Prostate gland (tissue), 2 donors: ENCODE results near the gene DMP1. TPM values are rescaled to one million over a fixed set of nuclear protein-coding genes. Genes with fewer than 3 reads are reported as not detected.

ENCODE experiments used
- DNase-seq: peaks from one replicate; pipeline ENCODE4 v3.0.0-alpha.2; 2019; ENCODE audit warnings: low spot score
- H3K27ac ChIP-seq, 2 donors: fragments of 200-600 bp; sonication (generic); 2 replicates each; pipeline ENCODE4 v1.5.1; 2017 to 2019
- H3K27me3 ChIP-seq: fragments of 200-600 bp; sonication (generic); replicated peaks from 2 replicates; pipeline ENCODE4 v1.5.1; 2019; ENCODE audit not compliant: insufficient read depth
- H3K36me3 ChIP-seq, 2 donors: fragments of 200-600 bp; sonication (generic); 1 replicate in 1 of 2; 2 replicates in 1 of 2; pipeline versions ENCODE4 v1.5.1 to v1.8.1; 2017 to 2019
- H3K4me1 ChIP-seq: fragments of 200-600 bp; sonication (generic); replicated peaks from 2 replicates; pipeline ENCODE4 v1.5.1; 2019
- H3K4me3 ChIP-seq, 2 donors: fragments of 200-600 bp; sonication (generic); 2 replicates each; pipeline ENCODE4 v1.5.1; 2017 to 2019
- H3K9me3 ChIP-seq: fragments of 200-600 bp; sonication (generic); 2 replicates; pipeline ENCODE4 v1.5.1; 2017
- POLR2A ChIP-seq: fragments of 450-650 bp; IDR thresholded peaks from one replicate; pipeline ENCODE4 v1.6.1; 2016; ENCODE audit warnings: antibody characterized with exemption, mild to moderate bottlenecking
- POLR2AphosphoS5 ChIP-seq: sonication (generic); formaldehyde crosslinking; IDR thresholded peaks from one replicate; pipeline ENCODE4 v1.6.1; 2017; ENCODE audit warnings: antibody characterized with exemption
- WGBS: methylation state at CpG from one replicate; pipeline ENCODE4 v1.1.5; 2018; 5-methylcytosine and 5-hydroxymethylcytosine counted together
- intact Hi-C: fragments of 100-400 bp; cut with DNase I; formaldehyde crosslinking; loops from one replicate; pipeline ENCODE4 v1.14.2; 2022
- total RNA-seq, 2 donors: library from RNA; depleted of rRNA; stranded (reverse); fragments of >200 nt; gene quantifications; one replicate each; pipeline ENCODE4 v1.1.0, GENCODE V29; 2016
- TF ChIP-seq, protein P1 (sequence below), 4 experiments: fragments of 200-600 bp in 2 of 4; fragments of 450-650 bp in 2 of 4; sonication (generic) in 2 of 4; IDR thresholded peaks; 1 replicate in 3 of 4; 2 replicates in 1 of 4; pipeline ENCODE4 v1.5.1; 2016 to 2019; ENCODE audit warnings: antibody characterized with exemption in 4 of 4, mild to moderate bottlenecking in 2 of 4, moderate library complexity in 2 of 4

DMP1 gene
- total RNA-seq, 2 donors from 2014 or later = not detected

DNA sequence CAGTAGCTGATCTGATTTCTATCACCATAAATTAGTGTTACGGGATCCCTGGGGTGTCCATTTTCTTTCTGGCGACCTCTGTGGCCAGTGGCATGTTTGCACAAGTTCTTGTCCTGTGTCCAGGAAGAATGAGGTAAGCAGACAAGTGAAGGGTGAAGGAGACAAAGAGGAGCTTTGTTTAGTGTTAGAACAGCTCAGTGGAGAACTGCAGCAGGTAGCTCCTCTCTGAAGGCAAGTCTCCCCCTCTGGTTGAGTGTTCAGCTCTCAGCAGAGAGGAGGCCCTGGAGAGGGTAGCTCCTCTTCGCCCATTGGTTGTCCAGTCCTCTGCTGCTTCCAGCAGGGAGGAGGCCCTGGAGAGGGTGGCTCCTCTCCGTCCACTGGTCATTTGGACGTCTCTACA is 47.2 kb downstream of the DMP1 start:
- DNase-seq = no peak
- intact Hi-C loops = no loop called here
- no peak overlapping the region for H3K27ac ChIP-seq
- no peaks in the 10 kb centered on the region for H3K4me1 ChIP-seq
- H3K4me3 ChIP-seq = no peak overlapping the region
- WGBS = 74% methylated on average over 5 of the region's 5 CpGs
- no peak for TF ChIP-seq POLR2A
- no peaks in the 10 kb centered on the region for H3K27me3 ChIP-seq
- no peaks in the 10 kb centered on the region for H3K9me3 ChIP-seq
- no peaks in the 10 kb centered on the region for H3K36me3 ChIP-seq

DNA sequence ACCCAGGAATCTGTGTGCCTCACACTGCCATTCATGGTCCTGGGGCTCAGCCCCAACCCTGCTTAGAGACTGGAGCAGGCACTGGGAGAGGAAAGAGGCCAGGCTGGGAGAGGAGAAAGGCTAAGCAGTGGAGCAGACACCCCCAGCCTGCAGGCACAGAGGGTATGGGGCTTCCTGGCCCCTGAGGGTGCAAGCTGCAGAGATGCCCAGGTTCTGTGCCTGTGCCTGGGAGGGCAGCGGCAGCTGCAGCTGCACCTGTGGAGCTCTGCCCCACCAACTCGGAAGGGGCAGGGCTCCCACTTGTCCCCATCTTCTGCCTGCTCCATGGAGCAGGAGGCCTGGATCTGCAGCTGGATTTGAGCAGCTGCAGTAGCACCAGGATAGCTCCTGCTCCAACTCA is 47.9 kb downstream of the DMP1 start:
- Histone ChIP-seq H3K27ac (no peak overlapping the region), H3K4me3 (no peak overlapping the region), H3K27me3 (no peaks in the 10 kb centered on the region), H3K9me3 (no peaks in the 10 kb centered on the region), H3K4me1 (no peaks in the 10 kb centered on the region), H3K36me3 (no peaks in the 10 kb centered on the region)
- no peak for TF ChIP-seq POLR2A
- no peak for TF ChIP-seq POLR2AphosphoS5
- TF ChIP-seq, protein P1, sequence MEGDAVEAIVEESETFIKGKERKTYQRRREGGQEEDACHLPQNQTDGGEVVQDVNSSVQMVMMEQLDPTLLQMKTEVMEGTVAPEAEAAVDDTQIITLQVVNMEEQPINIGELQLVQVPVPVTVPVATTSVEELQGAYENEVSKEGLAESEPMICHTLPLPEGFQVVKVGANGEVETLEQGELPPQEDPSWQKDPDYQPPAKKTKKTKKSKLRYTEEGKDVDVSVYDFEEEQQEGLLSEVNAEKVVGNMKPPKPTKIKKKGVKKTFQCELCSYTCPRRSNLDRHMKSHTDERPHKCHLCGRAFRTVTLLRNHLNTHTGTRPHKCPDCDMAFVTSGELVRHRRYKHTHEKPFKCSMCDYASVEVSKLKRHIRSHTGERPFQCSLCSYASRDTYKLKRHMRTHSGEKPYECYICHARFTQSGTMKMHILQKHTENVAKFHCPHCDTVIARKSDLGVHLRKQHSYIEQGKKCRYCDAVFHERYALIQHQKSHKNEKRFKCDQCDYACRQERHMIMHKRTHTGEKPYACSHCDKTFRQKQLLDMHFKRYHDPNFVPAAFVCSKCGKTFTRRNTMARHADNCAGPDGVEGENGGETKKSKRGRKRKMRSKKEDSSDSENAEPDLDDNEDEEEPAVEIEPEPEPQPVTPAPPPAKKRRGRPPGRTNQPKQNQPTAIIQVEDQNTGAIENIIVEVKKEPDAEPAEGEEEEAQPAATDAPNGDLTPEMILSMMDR (IDR thresholded peaks at IDR 0.05) = no peak
- DNase-seq = no peak
- intact Hi-C loops = no loop called here
- 100% methylated on average over 1 of the region's 2 CpGs for WGBS

DNA sequence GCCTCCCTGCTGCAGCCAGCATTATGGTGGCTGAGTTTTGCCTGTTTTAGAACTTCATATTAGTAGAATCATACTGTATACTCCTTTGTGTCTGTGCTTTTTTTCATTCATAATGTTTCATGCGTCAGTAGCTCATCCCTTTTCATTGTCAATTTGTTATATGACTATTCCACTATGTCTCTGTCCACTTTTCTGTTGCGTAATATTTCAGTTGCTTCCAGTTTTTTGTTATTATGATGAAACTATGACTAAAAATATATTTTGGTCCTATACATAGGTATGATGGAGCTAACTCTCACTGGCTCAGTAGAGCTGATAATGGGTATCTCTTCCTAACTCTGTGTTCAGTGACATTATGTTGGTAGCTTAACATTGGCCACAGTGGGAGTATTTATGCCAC is 48.3 kb downstream of the DMP1 start:
- Histone ChIP-seq H3K27me3 (no peaks in the 10 kb centered on the region), H3K9me3 (no peaks in the 10 kb centered on the region), H3K4me1 (no peaks in the 10 kb centered on the region), H3K27ac (no peak overlapping the region), H3K4me3 (no peak overlapping the region), H3K36me3 (no peaks in the 10 kb centered on the region)
- TF ChIP-seq POLR2A (no peak), POLR2AphosphoS5 (no peak)
- TF ChIP-seq, protein P1 (IDR thresholded peaks at IDR 0.05) = no peak
- no peak for DNase-seq
- 98% methylated on average over 2 of the region's 2 CpGs for WGBS
- intact Hi-C loops = no loop called here

DNA sequence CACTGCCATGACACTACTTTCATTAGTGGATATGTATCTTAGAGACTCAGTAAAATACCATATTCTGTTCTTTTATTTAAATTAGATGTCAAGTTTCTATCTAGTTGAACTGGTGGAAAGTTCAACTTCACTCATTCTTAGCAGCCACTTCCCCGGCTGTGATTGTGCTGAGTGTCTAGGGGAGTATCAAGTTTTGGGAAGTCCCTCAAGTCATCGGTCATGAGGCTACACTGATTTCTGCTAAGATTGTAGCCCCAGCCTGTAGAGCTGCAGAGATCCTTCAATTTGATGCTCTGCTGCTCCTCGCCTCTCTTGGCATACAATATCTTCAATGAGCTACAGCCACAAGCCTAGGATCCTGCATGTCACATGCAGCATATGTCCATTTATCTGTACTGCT is 53.9 kb downstream of the DMP1 start:
- intact Hi-C loops = no loop called here
- WGBS = 91% methylated on average over 3 of the region's 3 CpGs
- no peak for DNase-seq
- Histone ChIP-seq H3K27ac (no peak overlapping the region), H3K9me3 (no peaks in the 10 kb centered on the region), H3K4me1 (no peaks in the 10 kb centered on the region), H3K4me3 (no peak overlapping the region), H3K27me3 (no peaks in the 10 kb centered on the region), H3K36me3 (no peaks in the 10 kb centered on the region)
- no peak for TF ChIP-seq POLR2A
- TF ChIP-seq POLR2AphosphoS5 = no peak
- TF ChIP-seq, protein P1 (IDR thresholded peaks at IDR 0.05) = no peak

DNA sequence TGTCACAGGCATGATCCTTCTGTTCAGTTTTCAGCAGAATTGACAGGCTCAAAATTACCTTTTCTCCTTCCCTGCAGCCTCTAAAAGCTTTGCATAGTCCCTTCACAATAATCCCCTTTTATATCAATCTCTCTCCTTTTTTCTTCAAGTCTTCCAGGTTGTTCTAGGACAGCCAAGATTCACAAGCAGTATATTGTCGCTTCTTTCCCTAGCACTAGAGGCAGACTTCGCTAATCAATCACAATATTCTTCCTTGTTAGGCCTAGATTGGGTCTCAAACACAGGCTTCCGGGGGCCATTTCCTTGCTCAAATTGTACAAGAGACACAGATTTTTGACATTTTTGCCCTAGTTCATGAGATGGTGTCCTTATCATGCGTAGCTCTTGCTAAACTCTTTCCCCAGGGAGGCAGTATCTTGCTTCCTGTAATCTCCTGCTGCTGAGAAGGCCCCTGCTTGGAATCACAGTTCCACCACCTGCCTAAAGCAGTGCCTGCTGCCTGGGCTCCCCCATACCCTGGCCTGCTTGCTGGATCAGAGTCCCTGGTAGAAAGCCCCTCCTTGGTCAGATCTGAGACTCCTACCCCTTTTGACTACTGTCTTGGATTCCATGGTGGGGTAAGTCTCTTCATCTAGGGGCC is 57.3 kb downstream of the DMP1 start:
- WGBS = 95% methylated on average over 3 of the region's 4 CpGs
- no peak for TF ChIP-seq POLR2A
- no peak for TF ChIP-seq POLR2AphosphoS5
- TF ChIP-seq, protein P1 (IDR thresholded peaks at IDR 0.05) = no peak
- H3K27me3 ChIP-seq = no peaks in the 10 kb centered on the region
- no peak overlapping the region for H3K27ac ChIP-seq
- no peaks in the 10 kb centered on the region for H3K9me3 ChIP-seq
- H3K36me3 ChIP-seq = no peaks in the 10 kb centered on the region
- H3K4me1 ChIP-seq = no peaks in the 10 kb centered on the region
- intact Hi-C loops = no loop called here
- no peak for DNase-seq
- H3K4me3 ChIP-seq = no peak overlapping the region

Other genes starting within 250 kb of the DMP1 start
- gene NUDT9, start 227.7 kb upstream of the DMP1 start, total RNA-seq = 10 to 100 TPM; 30.4 to 37.9 TPM
- 100 to 1,000 TPM; 248 to 377 TPM for gene SPARCL1, start 120.9 kb upstream of the DMP1 start, total RNA-seq
- gene DSPP, start 41.8 kb upstream of the DMP1 start, total RNA-seq = not detected
- not detected for gene IBSP, start 149.3 kb downstream of the DMP1 start, total RNA-seq
- gene MEPE, start 182.7 kb downstream of the DMP1 start, total RNA-seq = not detected